ENCODE data around the gene ATP8A2. TPM values are rescaled to one million over a fixed set of nuclear protein-coding genes. Genes with fewer than 3 reads are reported as not detected.

The ATP8A2 gene
- total and polyA plus RNA-seq, 10 of the 15 experiments (the other 5 are each of a cell fraction or from before 2014, with no cell fraction given): 0.01 to 0.04 (median 0.04) TPM; not detected in 7

GRCh38 chr13:26050568-26051230 lies 678.9 kb downstream of the ATP8A2 start:
- CTCF ChIA-PET: no interaction called here
- intact Hi-C loops (cut with micrococcal nuclease; ENCODE audit: unreplicated experiment) (no loop called here), in situ Hi-C loops (cut with MboI) (no loop called here)
- H3K9me3 ChIP-seq (replicated peaks; ENCODE audit: control insufficient read depth, insufficient read depth, low read length): no peaks in the 10 kb centered on the region; the same call in 2 of the 3 replicates
- SMC1A ChIA-PET (ENCODE audit: uncharacterized antibody, unreplicated experiment): no interaction called here
- TF ChIP-seq PAX5 (IDR thresholded peaks at IDR 0.05; ENCODE audit: borderline replicate concordance, low read depth, low read length): no peak
- no peak for TF ChIP-seq SMAD1 (IDR thresholded peaks at IDR 0.05; ENCODE audit: low read depth, partially characterized antibody)
- TF ChIP-seq YY1 (IDR thresholded peaks at IDR 0.05; ENCODE audit: low read depth, low read length): no peak
- no peak for TF ChIP-seq POLR2AphosphoS5 (IDR thresholded peaks at IDR 0.05; ENCODE audit: low read length)
- no peak for TF ChIP-seq BCLAF1 (IDR thresholded peaks at IDR 0.05)
- TF ChIP-seq ESRRA (IDR thresholded peaks at IDR 0.05; ENCODE audit: low read length): no peak
- no peak for TF ChIP-seq SIX5 (IDR thresholded peaks at IDR 0.05; ENCODE audit: low read depth, low read length, severe bottlenecking)
- no peak for TF ChIP-seq MYC (IDR thresholded peaks at IDR 0.05; ENCODE audit: insufficient read depth, insufficient read length, insufficient replicate concordance, low read length, severe bottlenecking)
- no peak for TF ChIP-seq DPF2 (IDR thresholded peaks at IDR 0.05)
- no peak for TF ChIP-seq NRF1 (conservative IDR thresholded peaks at IDR 0.05; ENCODE audit: low read depth, low read length)
- TF ChIP-seq MTA2 (IDR thresholded peaks at IDR 0.05; ENCODE audit: low read depth): no peak
- DNase-seq (ENCODE audit: low read depth, low spot score): no peak
- H3K4me2 ChIP-seq (ENCODE audit: control insufficient read depth, insufficient read depth): no peak overlapping the region
- H3K4me1 ChIP-seq (ENCODE audit: control insufficient read depth, insufficient read depth, low read length): no peaks in the 10 kb centered on the region
- H3K4me3 ChIP-seq: no peak overlapping the region
- no peak overlapping the region for H2AFZ ChIP-seq (ENCODE audit: control insufficient read depth, low read depth, low read length)
- 68% methylated on average over 65 of the region's 82 CpGs for WGBS (ENCODE audit: insufficient coverage, insufficient replicate concordance, low lambda C conversion rate, missing lambda C conversion rate)
- H3K9ac ChIP-seq (ENCODE audit: control insufficient read depth, insufficient read depth, low read length): no peak overlapping the region
- no peaks in the 10 kb centered on the region for H3K79me2 ChIP-seq (ENCODE audit: control insufficient read depth, insufficient read depth, low read length)
- no peak for FAIRE-seq
- BruUV-seq (replicated peaks): no TSS peak
- POLR2A ChIA-PET: no interaction called here
- no peaks in the 10 kb centered on the region for H4K20me1 ChIP-seq (ENCODE audit: control insufficient read depth, insufficient read depth)
- H3K27me3 ChIP-seq (replicated peaks in 1 of 2; ENCODE audit: control insufficient read depth in 2 of 2, insufficient read depth in 2 of 2, low read length in 1 of 2): peaks cover 4% of the 10 kb centered on the region in 2 experiments
- H3K36me3 ChIP-seq (ENCODE audit: control insufficient read depth in 2 of 2, insufficient read depth in 2 of 2, low read length in 1 of 2): no peaks in the 10 kb centered on the region
- H3K27ac ChIP-seq (ENCODE audit: control insufficient read depth, insufficient read depth): no peak overlapping the region
- no peak for ATAC-seq
- RAD21 ChIA-PET (ENCODE audit: unreplicated experiment): no interaction called here

Measured in GM12878 (cell line).